ENCODE results near the gene BTG4. TPM values are rescaled to one million over a fixed set of nuclear protein-coding genes. Genes with fewer than 3 reads are reported as not detected.

The BTG4 gene
- total and polyA plus RNA-seq, 2 of the 8 experiments (the other 6 are each of a cell fraction or from before 2014, with no cell fraction given): 0.06 TPM; not detected in 1

MicroRNAs within 50 kb of the gene (microRNA counts, 767-probe panel; counts per million panel counts)
- microRNA hsa-miR-34b-3p (879 counts per million, percentile 95 among the panel's probes with 10 or more counts), microRNA hsa-miR-34c-3p (879 counts per million, percentile 95 among the panel's probes with 10 or more counts), microRNA hsa-miR-34c-5p (879 counts per million, percentile 95 among the panel's probes with 10 or more counts)

Small RNA genes lying within 50 kb of the gene (microRNA-seq; reads per million reads assigned to microRNA genes)
- gene MIR34B (ENCODE audit: borderline microRNAs expressed in 2 of 2, borderline number of aligned reads in 2 of 2, borderline replicate concordance in 1 of 2): 2.3 to 5.1 reads per million in 2 experiments
- 55.4 to 95.8 reads per million in 2 experiments for gene MIR34C (ENCODE audit: borderline microRNAs expressed in 2 of 2, borderline number of aligned reads in 2 of 2, borderline replicate concordance in 1 of 2)

Small RNA genes lying within 50 kb of the gene (small RNA-seq; reads per million reads assigned to genes)
- gene MIR34B (ENCODE audit: insufficient read depth) (24.0 reads per million, percentile 93 among the genes with 10 or more reads in this experiment), gene MIR34C (ENCODE audit: insufficient read depth) (271 reads per million, percentile 98 among the genes with 10 or more reads in this experiment)

Other genes with a start within 250 kb of the BTG4 start
- 1.2 and 1.6 TPM in 2 replicates for gene POU2AF3, start 213.8 kb downstream of the BTG4 start, total RNA-seq (2021; fragmentation: NEBNext Ultra II Directional; extraction: Animal tissue kit (Norgen Biotek cat#: 25700))
- gene POU2AF3, start 213.8 kb downstream of the BTG4 start, polyA plus RNA-seq (2011; rRNA removed): 4.7 and 5.7 TPM in 2 replicates
- gene POU2AF1, start 133.1 kb downstream of the BTG4 start, total RNA-seq (2021; fragmentation: NEBNext Ultra II Directional; extraction: Animal tissue kit (Norgen Biotek cat#: 25700)): not detected in 2 replicates
- gene POU2AF1, start 133.1 kb downstream of the BTG4 start, polyA plus RNA-seq (2011; rRNA removed): not detected in 2 replicates
- not detected in 2 replicates for gene HOATZ, start 2.4 kb upstream of the BTG4 start, total RNA-seq (2021; fragmentation: NEBNext Ultra II Directional; extraction: Animal tissue kit (Norgen Biotek cat#: 25700))
- gene HOATZ, start 2.4 kb upstream of the BTG4 start, polyA plus RNA-seq (2011; rRNA removed): not detected in 2 replicates
- gene LAYN, start 28.3 kb upstream of the BTG4 start, total RNA-seq (2021; fragmentation: NEBNext Ultra II Directional; extraction: Animal tissue kit (Norgen Biotek cat#: 25700)): 7.7 and 9.3 TPM in 2 replicates
- gene LAYN, start 28.3 kb upstream of the BTG4 start, polyA plus RNA-seq (2011; rRNA removed): 4.2 and 4.5 TPM in 2 replicates
- 8.8 and 12.7 TPM in 2 replicates for gene SIK2, start 90.1 kb upstream of the BTG4 start, total RNA-seq (2021; fragmentation: NEBNext Ultra II Directional; extraction: Animal tissue kit (Norgen Biotek cat#: 25700))
- 8.7 and 11.2 TPM in 2 replicates for gene SIK2, start 90.1 kb upstream of the BTG4 start, polyA plus RNA-seq (2011; rRNA removed)

Measured in H1 (cell line).